ENCODE measurements around the gene TCEAL2. TPM values are rescaled to one million over a fixed set of nuclear protein-coding genes. Genes with fewer than 3 reads are reported as not detected.

Gene TCEAL2
- total RNA-seq, 1 experiment from 2014 or later: 0.28 TPM

- H3K27me3 ChIP-seq (replicated peaks; ENCODE audit: insufficient read depth, low read depth, low read length, poor library complexity): peaks cover 23% of the 10 kb centered on the region
- H3K4me3 ChIP-seq (ENCODE audit: low read depth, low read length, poor library complexity, severe bottlenecking): no peak overlapping the region
- CTCF ChIA-PET: interaction anchor here (0.6 kb wide), 1 partner anchor 16 kb away, joined by 3 read pairs; no protein-coding TSS in a partner anchor
- no peak for TF ChIP-seq EZH2 (IDR thresholded peaks at IDR 0.05; ENCODE audit: borderline replicate concordance, low read depth, low read length, poor library complexity, severe bottlenecking)
- peak; percentile 53 for TF ChIP-seq CTCF (conservative IDR thresholded peaks at IDR 0.05; ENCODE audit: low read depth, low read length)
- H3K27ac ChIP-seq (ENCODE audit: low read depth, low read length, poor library complexity, severe bottlenecking): no peak overlapping the region
- POLR2A ChIA-PET (ENCODE audit: low non-redundant PET): no interaction called here
- no TSS peak for BruUV-seq (replicated peaks)
- H3K9me3 ChIP-seq (ENCODE audit: low read depth, low read length, poor library complexity, severe bottlenecking): no peaks in the 10 kb centered on the region
- DNase-seq (ENCODE audit: low spot score): peak; percentile 43
- H3K36me3 ChIP-seq (ENCODE audit: insufficient read depth, low read length, poor library complexity, severe bottlenecking): no peaks in the 10 kb centered on the region
- no peaks in the 10 kb centered on the region for H3K4me1 ChIP-seq (ENCODE audit: insufficient read depth, low read length, poor library complexity, severe bottlenecking)
- intact Hi-C loops (cut with micrococcal nuclease; ENCODE audit: unreplicated experiment): no loop called here
Observed at GRCh38 chrX:102154218-102154860, 28.9 kb downstream of the TCEAL2 start.

GRCh38 chrX:102154900-102155805 lies 29.7 kb downstream of the TCEAL2 start:
- Histone ChIP-seq H3K27me3 (replicated peaks; ENCODE audit: insufficient read depth, low read depth, low read length, poor library complexity) (peaks cover 23% of the 10 kb centered on the region), H3K4me1 (ENCODE audit: insufficient read depth, low read length, poor library complexity, severe bottlenecking) (no peaks in the 10 kb centered on the region), H3K27ac (ENCODE audit: low read depth, low read length, poor library complexity, severe bottlenecking) (no peak overlapping the region), H3K9me3 (ENCODE audit: low read depth, low read length, poor library complexity, severe bottlenecking) (no peaks in the 10 kb centered on the region), H3K36me3 (ENCODE audit: insufficient read depth, low read length, poor library complexity, severe bottlenecking) (no peaks in the 10 kb centered on the region), H3K4me3 (ENCODE audit: low read depth, low read length, poor library complexity, severe bottlenecking) (peak overlapping the region; percentile 26)
- no TSS peak for BruUV-seq (replicated peaks)
- ChIA-PET POLR2A (ENCODE audit: low non-redundant PET) (no interaction called here), CTCF (interaction anchor here (0.6 kb wide), 1 partner anchor 444 kb away, joined by 5 read pairs; the partner anchor contains the start of gene ARMCX5)
- no peak for DNase-seq (ENCODE audit: low spot score)
- TF ChIP-seq EZH2 (IDR thresholded peaks at IDR 0.05; ENCODE audit: borderline replicate concordance, low read depth, low read length, poor library complexity, severe bottlenecking): no peak
- TF ChIP-seq CTCF (conservative IDR thresholded peaks at IDR 0.05; ENCODE audit: low read depth, low read length): no peak
- intact Hi-C loops (cut with micrococcal nuclease; ENCODE audit: unreplicated experiment): no loop called here

- TF ChIP-seq CTCF (conservative IDR thresholded peaks at IDR 0.05; ENCODE audit: low read depth, low read length) (no peak), EZH2 (IDR thresholded peaks at IDR 0.05; ENCODE audit: borderline replicate concordance, low read depth, low read length, poor library complexity, severe bottlenecking) (no peak)
- no TSS peak for BruUV-seq (replicated peaks)
- H3K4me1 ChIP-seq (ENCODE audit: insufficient read depth, low read length, poor library complexity, severe bottlenecking): no peaks in the 10 kb centered on the region
- H3K9me3 ChIP-seq (ENCODE audit: low read depth, low read length, poor library complexity, severe bottlenecking): no peaks in the 10 kb centered on the region
- intact Hi-C loops (cut with micrococcal nuclease; ENCODE audit: unreplicated experiment): no loop called here
- peak within 1 kb of the TSS; percentile 26 for H3K4me3 ChIP-seq (ENCODE audit: low read depth, low read length, poor library complexity, severe bottlenecking)
- DNase-seq (ENCODE audit: low spot score): peak; percentile 67
- no peak within 1 kb of the TSS for H3K27ac ChIP-seq (ENCODE audit: low read depth, low read length, poor library complexity, severe bottlenecking)
- H3K27me3 ChIP-seq (replicated peaks; ENCODE audit: insufficient read depth, low read depth, low read length, poor library complexity): peaks cover 23% of the 10 kb centered on the region
- no peaks in the 10 kb centered on the region for H3K36me3 ChIP-seq (ENCODE audit: insufficient read depth, low read length, poor library complexity, severe bottlenecking)
- ChIA-PET CTCF (interaction anchor here (0.6 kb wide), 1 partner anchor 443 kb away, joined by 5 read pairs; the partner anchor contains the start of gene ARMCX5), POLR2A (ENCODE audit: low non-redundant PET) (no interaction called here)
Observed at GRCh38 chrX:102155806-102156179, 30.3 kb downstream of the TCEAL2 start, which contains the start of gene BEX5. Gene BEX5 (minus strand): TSS chrX:102155977. CDS start chrX:102154265, 1,712 bp downstream.

Other genes with a start within 250 kb of the TCEAL2 start
- 1.2 and 2.5 TPM in 2 replicates for gene ZMAT1, start 193.7 kb upstream of the TCEAL2 start, total RNA-seq (2021)
- gene TCEAL6, start 16.8 kb downstream of the TCEAL2 start, total RNA-seq (2021): not detected in 2 replicates
- 0.50 TPM in 1 of 2 replicates, not detected in the other for gene BEX5, start 30.3 kb downstream of the TCEAL2 start, total RNA-seq (2021)
- gene TCP11X1, start 89.6 kb downstream of the TCEAL2 start, total RNA-seq (2021): not detected in 2 replicates
- gene NXF2, start 121.5 kb downstream of the TCEAL2 start, total RNA-seq (2021): not detected in 2 replicates